ENCODE data around the gene TLE1. TPM values are rescaled to one million over a fixed set of nuclear protein-coding genes. Genes with fewer than 3 reads are reported as not detected.

Gene TLE1
- total and polyA plus RNA-seq, 5 donors from 2014 or later, result 0.03 to 5.5 (median 0.43) TPM; not detected in 1

- H3K9me3 Mint-ChIP-seq, result peaks cover 0 to 12% (median 6%) of the 10 kb centered on the region in 7 donors
- no peaks in the 10 kb centered on the region for H3K27me3 ChIP-seq (ENCODE audit: control insufficient read depth, insufficient read depth, low read length)
- no peaks in the 10 kb centered on the region for H3K4me1 Mint-ChIP-seq
- H3K27me3 Mint-ChIP-seq, result no peaks in the 10 kb centered on the region
- no peaks in the 10 kb centered on the region for H3K36me3 ChIP-seq (ENCODE audit: control insufficient read depth, insufficient read depth, low read length)
- H3K9me3 ChIP-seq (ENCODE audit: control insufficient read depth in 2 of 2, low read length in 2 of 2), result no peaks in the 10 kb centered on the region
- H3K27ac Mint-ChIP-seq, result no peak overlapping the region
- H3K27ac ChIP-seq (ENCODE audit: insufficient read depth, low read length, poor library complexity, severe bottlenecking), result no peak overlapping the region
- no peak overlapping the region for H3K4me3 ChIP-seq (ENCODE audit: low read depth, low read length)
- H3K4me1 ChIP-seq (ENCODE audit: control insufficient read depth, insufficient read depth, low read length, poor library complexity, severe bottlenecking), result no peaks in the 10 kb centered on the region
- ATAC-seq (ENCODE audit: low read depth in 2 of 2), result no peak
- no peak overlapping the region for H3K4me3 Mint-ChIP-seq
- DNase-seq, result no peak
- no peaks in the 10 kb centered on the region for H3K36me3 Mint-ChIP-seq
Measured at GRCh38 chr9:81558091-81558830, 131.1 kb downstream of the TLE1 start.

- H3K4me1 ChIP-seq (ENCODE audit: control insufficient read depth, insufficient read depth, low read length, poor library complexity, severe bottlenecking), result no peaks in the 10 kb centered on the region
- Mint-ChIP-seq H3K27ac (no peak overlapping the region), H3K36me3 (no peaks in the 10 kb centered on the region), H3K27me3 (no peaks in the 10 kb centered on the region), H3K4me3 (no peak overlapping the region), H3K4me1 (no peaks in the 10 kb centered on the region), H3K9me3 (peaks cover 0 to 12% (median 6%) of the 10 kb centered on the region in 7 donors)
- no peaks in the 10 kb centered on the region for H3K9me3 ChIP-seq (ENCODE audit: control insufficient read depth in 2 of 2, low read length in 2 of 2)
- ATAC-seq (ENCODE audit: low read depth in 2 of 2), result no peak
- no peak overlapping the region for H3K4me3 ChIP-seq (ENCODE audit: low read depth, low read length)
- no peak for DNase-seq
- H3K27ac ChIP-seq (ENCODE audit: insufficient read depth, low read length, poor library complexity, severe bottlenecking), result no peak overlapping the region
- H3K27me3 ChIP-seq (ENCODE audit: control insufficient read depth, insufficient read depth, low read length), result no peaks in the 10 kb centered on the region
- no peaks in the 10 kb centered on the region for H3K36me3 ChIP-seq (ENCODE audit: control insufficient read depth, insufficient read depth, low read length)
Measured at GRCh38 chr9:81557452-81558090, 131.8 kb downstream of the TLE1 start.

GRCh38 chr9:81556923-81557322 is 132.4 kb downstream of the TLE1 start:
- Histone ChIP-seq H3K4me1 (ENCODE audit: control insufficient read depth, insufficient read depth, low read length, poor library complexity, severe bottlenecking) (no peaks in the 10 kb centered on the region), H3K4me3 (ENCODE audit: low read depth, low read length) (no peak overlapping the region), H3K9me3 (ENCODE audit: control insufficient read depth in 2 of 2, low read length in 2 of 2) (no peaks in the 10 kb centered on the region), H3K27me3 (ENCODE audit: control insufficient read depth, insufficient read depth, low read length) (no peaks in the 10 kb centered on the region), H3K27ac (ENCODE audit: insufficient read depth, low read length, poor library complexity, severe bottlenecking) (no peak overlapping the region), H3K36me3 (ENCODE audit: control insufficient read depth, insufficient read depth, low read length) (no peaks in the 10 kb centered on the region)
- peaks cover 0 to 12% (median 4%) of the 10 kb centered on the region in 7 donors for H3K9me3 Mint-ChIP-seq
- no peaks in the 10 kb centered on the region for H3K36me3 Mint-ChIP-seq
- H3K4me1 Mint-ChIP-seq, result no peaks in the 10 kb centered on the region
- no peak overlapping the region for H3K27ac Mint-ChIP-seq
- ATAC-seq (ENCODE audit: low read depth in 2 of 2) (no peak), DNase-seq (no peak)
- no peaks in the 10 kb centered on the region for H3K27me3 Mint-ChIP-seq
- H3K4me3 Mint-ChIP-seq, result no peak overlapping the region

GRCh38 chr9:81552581-81552991 is 136.8 kb downstream of the TLE1 start:
- Histone ChIP-seq H3K4me3 (ENCODE audit: low read depth, low read length) (no peak overlapping the region), H3K27me3 (ENCODE audit: control insufficient read depth, insufficient read depth, low read length) (no peaks in the 10 kb centered on the region), H3K27ac (ENCODE audit: insufficient read depth, low read length, poor library complexity, severe bottlenecking) (no peak overlapping the region), H3K4me1 (ENCODE audit: control insufficient read depth, insufficient read depth, low read length, poor library complexity, severe bottlenecking) (no peaks in the 10 kb centered on the region), H3K9me3 (ENCODE audit: control insufficient read depth in 2 of 2, low read length in 2 of 2) (no peaks in the 10 kb centered on the region), H3K36me3 (ENCODE audit: control insufficient read depth, insufficient read depth, low read length) (no peaks in the 10 kb centered on the region)
- H3K27ac Mint-ChIP-seq, result no peak overlapping the region
- no peak overlapping the region for H3K4me3 Mint-ChIP-seq
- no peaks in the 10 kb centered on the region for H3K36me3 Mint-ChIP-seq
- no peaks in the 10 kb centered on the region for H3K27me3 Mint-ChIP-seq
- no peaks in the 10 kb centered on the region for H3K4me1 Mint-ChIP-seq
- DNase-seq (no peak), ATAC-seq (ENCODE audit: low read depth in 2 of 2) (no peak)
- peaks cover 0 to 6% (median 3%) of the 10 kb centered on the region in 7 donors for H3K9me3 Mint-ChIP-seq

- ATAC-seq (ENCODE audit: low read depth in 2 of 2) (no peak), DNase-seq (no peak)
- no peak overlapping the region for H3K4me3 Mint-ChIP-seq
- H3K36me3 Mint-ChIP-seq, result no peaks in the 10 kb centered on the region
- H3K27me3 Mint-ChIP-seq, result no peaks in the 10 kb centered on the region
- no peak overlapping the region for H3K27ac ChIP-seq (ENCODE audit: insufficient read depth, low read length, poor library complexity, severe bottlenecking)
- H3K9me3 ChIP-seq (ENCODE audit: control insufficient read depth in 2 of 2, low read length in 2 of 2), result no peaks in the 10 kb centered on the region
- no peaks in the 10 kb centered on the region for H3K4me1 Mint-ChIP-seq
- H3K4me3 ChIP-seq (ENCODE audit: low read depth, low read length), result no peak overlapping the region
- H3K36me3 ChIP-seq (ENCODE audit: control insufficient read depth, insufficient read depth, low read length), result no peaks in the 10 kb centered on the region
- H3K27me3 ChIP-seq (ENCODE audit: control insufficient read depth, insufficient read depth, low read length), result no peaks in the 10 kb centered on the region
- no peak overlapping the region for H3K27ac Mint-ChIP-seq
- H3K9me3 Mint-ChIP-seq, result peaks cover 0 to 9% (median 3%) of the 10 kb centered on the region in 7 donors
- no peaks in the 10 kb centered on the region for H3K4me1 ChIP-seq (ENCODE audit: control insufficient read depth, insufficient read depth, low read length, poor library complexity, severe bottlenecking)
Measured at GRCh38 chr9:81550207-81550583, 139.2 kb downstream of the TLE1 start.

- no peaks in the 10 kb centered on the region for H3K4me1 Mint-ChIP-seq
- peaks cover 0 to 9% (median 3%) of the 10 kb centered on the region in 7 donors for H3K9me3 Mint-ChIP-seq
- H3K27me3 ChIP-seq (ENCODE audit: control insufficient read depth, insufficient read depth, low read length), result no peaks in the 10 kb centered on the region
- H3K27ac ChIP-seq (ENCODE audit: insufficient read depth, low read length, poor library complexity, severe bottlenecking), result no peak overlapping the region
- H3K27me3 Mint-ChIP-seq, result no peaks in the 10 kb centered on the region
- no peak for ATAC-seq (ENCODE audit: low read depth in 2 of 2)
- no peak overlapping the region for H3K4me3 Mint-ChIP-seq
- no peak for DNase-seq
- no peaks in the 10 kb centered on the region for H3K36me3 Mint-ChIP-seq
- no peak overlapping the region for H3K27ac Mint-ChIP-seq
- H3K9me3 ChIP-seq (ENCODE audit: control insufficient read depth in 2 of 2, low read length in 2 of 2), result no peaks in the 10 kb centered on the region
- no peaks in the 10 kb centered on the region for H3K4me1 ChIP-seq (ENCODE audit: control insufficient read depth, insufficient read depth, low read length, poor library complexity, severe bottlenecking)
- no peak overlapping the region for H3K4me3 ChIP-seq (ENCODE audit: low read depth, low read length)
- H3K36me3 ChIP-seq (ENCODE audit: control insufficient read depth, insufficient read depth, low read length), result no peaks in the 10 kb centered on the region
Measured at GRCh38 chr9:81549500-81550206, 139.7 kb downstream of the TLE1 start.

GRCh38 chr9:81548911-81549310 is 140.4 kb downstream of the TLE1 start:
- no peak overlapping the region for H3K27ac Mint-ChIP-seq
- no peak overlapping the region for H3K27ac ChIP-seq (ENCODE audit: insufficient read depth, low read length, poor library complexity, severe bottlenecking)
- H3K9me3 ChIP-seq (ENCODE audit: control insufficient read depth in 2 of 2, low read length in 2 of 2), result no peaks in the 10 kb centered on the region
- ATAC-seq (ENCODE audit: low read depth in 2 of 2), result no peak
- no peak for DNase-seq
- H3K4me3 ChIP-seq (ENCODE audit: low read depth, low read length), result no peak overlapping the region
- no peaks in the 10 kb centered on the region for H3K27me3 ChIP-seq (ENCODE audit: control insufficient read depth, insufficient read depth, low read length)
- H3K4me3 Mint-ChIP-seq, result no peak overlapping the region
- H3K9me3 Mint-ChIP-seq, result peaks cover 0 to 9% (median 3%) of the 10 kb centered on the region in 7 donors
- H3K36me3 ChIP-seq (ENCODE audit: control insufficient read depth, insufficient read depth, low read length), result no peaks in the 10 kb centered on the region
- H3K36me3 Mint-ChIP-seq, result no peaks in the 10 kb centered on the region
- no peaks in the 10 kb centered on the region for H3K27me3 Mint-ChIP-seq
- no peaks in the 10 kb centered on the region for H3K4me1 Mint-ChIP-seq
- H3K4me1 ChIP-seq (ENCODE audit: control insufficient read depth, insufficient read depth, low read length, poor library complexity, severe bottlenecking), result no peaks in the 10 kb centered on the region
